ENCODE results near the gene CRYBA2. TPM values are rescaled to one million over a fixed set of nuclear protein-coding genes. Genes with fewer than 3 reads are reported as not detected.
A peak's percentile ranks its signal among the peaks of the same experiment; 100 is the strongest.

The CRYBA2 gene
- polyA plus RNA-seq, 1 donor from 2014 or later = not detected

GRCh38 chr2:219017201-219017931 is 24.1 kb upstream of the CRYBA2 start:
- H3K27ac Mint-ChIP-seq = no peak overlapping the region
- no peaks in the 10 kb centered on the region for H3K36me3 Mint-ChIP-seq
- H3K27me3 Mint-ChIP-seq = peaks cover 15% of the 10 kb centered on the region
- no peak overlapping the region for H3K4me3 Mint-ChIP-seq
- H3K9me3 Mint-ChIP-seq = no peaks in the 10 kb centered on the region
- no peaks in the 10 kb centered on the region for H3K4me1 Mint-ChIP-seq

GRCh38 chr2:219016721-219017120 is 23.5 kb upstream of the CRYBA2 start:
- no peaks in the 10 kb centered on the region for H3K4me1 Mint-ChIP-seq
- no peaks in the 10 kb centered on the region for H3K36me3 Mint-ChIP-seq
- no peak overlapping the region for H3K27ac Mint-ChIP-seq
- peaks cover 17% of the 10 kb centered on the region for H3K27me3 Mint-ChIP-seq
- no peaks in the 10 kb centered on the region for H3K9me3 Mint-ChIP-seq
- H3K4me3 Mint-ChIP-seq = peak overlapping the region in 1 of 4 donors; percentile 22

- no peak overlapping the region for H3K27ac Mint-ChIP-seq
- H3K9me3 Mint-ChIP-seq = no peaks in the 10 kb centered on the region
- no peaks in the 10 kb centered on the region for H3K36me3 Mint-ChIP-seq
- no peaks in the 10 kb centered on the region for H3K4me1 Mint-ChIP-seq
- peaks cover 21% of the 10 kb centered on the region for H3K27me3 Mint-ChIP-seq
- H3K4me3 Mint-ChIP-seq = no peak overlapping the region
Measured at GRCh38 chr2:219010873-219011272, 17.7 kb upstream of the CRYBA2 start.

- peaks cover 26% of the 10 kb centered on the region for H3K27me3 Mint-ChIP-seq
- H3K4me1 Mint-ChIP-seq = no peaks in the 10 kb centered on the region
- H3K9me3 Mint-ChIP-seq = no peaks in the 10 kb centered on the region
- no peak overlapping the region for H3K4me3 Mint-ChIP-seq
- H3K27ac Mint-ChIP-seq = no peak overlapping the region
- H3K36me3 Mint-ChIP-seq = no peaks in the 10 kb centered on the region
Measured at GRCh38 chr2:219010162-219010756, 17.0 kb upstream of the CRYBA2 start.

GRCh38 chr2:219009294-219009693 is 16.1 kb upstream of the CRYBA2 start:
- Mint-ChIP-seq H3K27ac (no peak overlapping the region), H3K4me3 (no peak overlapping the region), H3K36me3 (no peaks in the 10 kb centered on the region), H3K9me3 (no peaks in the 10 kb centered on the region), H3K4me1 (peaks cover 0 to 2% (median 0%) of the 10 kb centered on the region in 3 donors), H3K27me3 (peaks cover 35% of the 10 kb centered on the region)

GRCh38 chr2:219003979-219004378 is 10.8 kb upstream of the CRYBA2 start:
- peaks cover 54% of the 10 kb centered on the region for H3K27me3 Mint-ChIP-seq
- H3K4me1 Mint-ChIP-seq = peaks cover 0 to 7% (median 7%) of the 10 kb centered on the region in 3 donors
- no peaks in the 10 kb centered on the region for H3K9me3 Mint-ChIP-seq
- peak overlapping the region in 1 of 4 donors; percentile 42 for H3K4me3 Mint-ChIP-seq
- peaks cover 1% of the 10 kb centered on the region for H3K36me3 Mint-ChIP-seq
- H3K27ac Mint-ChIP-seq = peak overlapping the region in 1 of 3 donors; percentile 31

GRCh38 chr2:219003267-219003634 is 10.0 kb upstream of the CRYBA2 start:
- Mint-ChIP-seq H3K27ac (no peak overlapping the region), H3K9me3 (no peaks in the 10 kb centered on the region), H3K4me3 (peak overlapping the region in 2 of 4 donors; percentile 39 to 50), H3K36me3 (peaks cover 1% of the 10 kb centered on the region), H3K4me1 (peaks cover 0 to 7% (median 7%) of the 10 kb centered on the region in 3 donors), H3K27me3 (peaks cover 54% of the 10 kb centered on the region)

- peaks cover 58% of the 10 kb centered on the region for H3K27me3 Mint-ChIP-seq
- H3K4me3 Mint-ChIP-seq = peak overlapping the region in 3 of 4 donors; percentile 78 to 93 (median 84)
- peaks cover 0 to 7% (median 7%) of the 10 kb centered on the region in 3 donors for H3K4me1 Mint-ChIP-seq
- peaks cover 1% of the 10 kb centered on the region for H3K36me3 Mint-ChIP-seq
- no peaks in the 10 kb centered on the region for H3K9me3 Mint-ChIP-seq
- H3K27ac Mint-ChIP-seq = no peak overlapping the region
Measured at GRCh38 chr2:219002395-219003266, 9.4 kb upstream of the CRYBA2 start.

- peak overlapping the region in 3 of 4 donors; percentile 39 to 84 (median 55) for H3K4me3 Mint-ChIP-seq
- peaks cover 0 to 7% (median 7%) of the 10 kb centered on the region in 3 donors for H3K4me1 Mint-ChIP-seq
- H3K27me3 Mint-ChIP-seq = peaks cover 61% of the 10 kb centered on the region
Measured at GRCh38 chr2:219001577-219002394, 8.6 kb upstream of the CRYBA2 start.

GRCh38 chr2:219001100-219001576 is 7.9 kb upstream of the CRYBA2 start:
- Mint-ChIP-seq H3K4me3 (peak overlapping the region in 1 of 4 donors; percentile 3), H3K27me3 (peaks cover 66% of the 10 kb centered on the region), H3K27ac (no peak overlapping the region), H3K4me1 (peaks cover 0 to 7% (median 7%) of the 10 kb centered on the region in 3 donors), H3K9me3 (no peaks in the 10 kb centered on the region), H3K36me3 (peaks cover 3% of the 10 kb centered on the region)

More at GRCh38 chr2:219001577-219002394, 8.6 kb upstream of the CRYBA2 start:
- Mint-ChIP-seq H3K27ac (no peak overlapping the region), H3K9me3 (no peaks in the 10 kb centered on the region), H3K36me3 (peaks cover 3% of the 10 kb centered on the region)

- Mint-ChIP-seq H3K36me3 (peaks cover 3% of the 10 kb centered on the region), H3K4me1 (peaks cover 0 to 12% (median 11%) of the 10 kb centered on the region in 3 donors), H3K27me3 (peaks cover 69% of the 10 kb centered on the region), H3K9me3 (no peaks in the 10 kb centered on the region), H3K27ac (no peak overlapping the region), H3K4me3 (no peak overlapping the region)
Measured at GRCh38 chr2:219000569-219000960, 7.3 kb upstream of the CRYBA2 start.

- no peak overlapping the region for H3K4me3 Mint-ChIP-seq
- peaks cover 3% of the 10 kb centered on the region for H3K36me3 Mint-ChIP-seq
- peaks cover 69% of the 10 kb centered on the region for H3K27me3 Mint-ChIP-seq
- H3K27ac Mint-ChIP-seq = no peak overlapping the region
- peaks cover 0 to 15% (median 11%) of the 10 kb centered on the region in 3 donors for H3K4me1 Mint-ChIP-seq
- H3K9me3 Mint-ChIP-seq = no peaks in the 10 kb centered on the region
Measured at GRCh38 chr2:218999881-219000568, 6.8 kb upstream of the CRYBA2 start.

GRCh38 chr2:218999021-218999880 is 6.0 kb upstream of the CRYBA2 start:
- Mint-ChIP-seq H3K36me3 (peaks cover 3% of the 10 kb centered on the region), H3K27me3 (peaks cover 68% of the 10 kb centered on the region), H3K4me3 (peak overlapping the region in 1 of 4 donors; percentile 42), H3K27ac (no peak overlapping the region), H3K4me1 (peaks cover 0 to 14% (median 11%) of the 10 kb centered on the region in 3 donors), H3K9me3 (no peaks in the 10 kb centered on the region)

Measured in IgD-negative memory B cell (primary cell).